Sigmoid colon (tissue), 7 donors: Measurements from ENCODE around the gene ZFTA. TPM values are rescaled to one million over a fixed set of nuclear protein-coding genes. Genes with fewer than 3 reads are reported as not detected.

Experiments used
- DNase-seq: peaks from one replicate; pipeline ENCODE4 v3.0.0-alpha.2; 2019
- H3K27ac ChIP-seq, 4 donors: fragments of 200-600 bp; sonication (generic); one replicate each; pipeline ENCODE4 v1.5.1; 2016 to 2019; ENCODE audit warnings: mild to moderate bottlenecking in 1 of 4
- H3K27me3 ChIP-seq, 3 donors: fragments of 200-600 bp; sonication (generic); one replicate each; pipeline ENCODE4 v1.5.1; 2019; ENCODE audit warnings: mild to moderate bottlenecking in 1 of 3
- H3K36me3 ChIP-seq, 4 donors: fragments of 200-600 bp; sonication (generic); one replicate each; pipeline ENCODE4 v1.5.1; 2016 to 2019
- H3K4me1 ChIP-seq, 4 donors: fragments of 200-600 bp; sonication (generic); one replicate each; pipeline ENCODE4 v1.5.1; 2017 to 2019
- H3K4me3 ChIP-seq, 4 donors: fragments of 200-600 bp; sonication (generic); one replicate each; pipeline ENCODE4 v1.5.1; 2017 to 2019; ENCODE audit warnings: mild to moderate bottlenecking in 2 of 4, moderate library complexity in 1 of 4
- H3K9me3 ChIP-seq, 4 donors: fragments of 200-600 bp in 3 of 4; sonication (generic) in 3 of 4; one replicate each; pipeline versions ENCODE4 v1.5.1 to v1.6.1; 2013 to 2019
- EP300 ChIP-seq, 4 donors: sonication (generic); formaldehyde crosslinking; IDR thresholded peaks; one replicate each; pipeline ENCODE4 v1.6.1; 2017; ENCODE audit warnings: antibody characterized with exemption in 4 of 4
- POLR2A ChIP-seq, 2 donors: fragments of 450-650 bp; IDR thresholded peaks; one replicate each; pipeline ENCODE4 v1.6.1; 2016; ENCODE audit warnings: antibody characterized with exemption in 2 of 2, mild to moderate bottlenecking in 2 of 2, moderate library complexity in 2 of 2
- POLR2AphosphoS5 ChIP-seq, 4 donors: sonication (generic); formaldehyde crosslinking; IDR thresholded peaks; one replicate each; pipeline ENCODE4 v1.6.1; 2017; ENCODE audit warnings: antibody characterized with exemption in 4 of 4
- WGBS, 2 donors: extraction: QIAGEN DNeasy Blood & Tissue Kit; methylation state at CpG; one replicate each; pipeline ENCODE4 v1.1.7; 2013; 5-methylcytosine and 5-hydroxymethylcytosine counted together
- intact Hi-C: fragments of 100-400 bp; cut with DNase I; formaldehyde crosslinking; loops from one replicate; pipeline ENCODE4 v1.15.1; 2023
- polyA plus RNA-seq, 3 donors: library from polyadenylated mRNA; stranded (reverse); fragments of 200-250 nt; gene quantifications; one replicate each; pipeline ENCODE4 v1.2.3, GENCODE V29; 2013
- total RNA-seq, 4 donors: library from RNA; depleted of rRNA; stranded (reverse); fragments of >200 nt; gene quantifications; one replicate each; pipeline ENCODE4 v1.1.0, GENCODE V29; 2016
- TF ChIP-seq, protein P1 (sequence below), 4 experiments: fragments of 450-650 bp in 3 of 4; fragments of 200-600 bp in 1 of 4; IDR thresholded peaks; one replicate each; pipeline ENCODE4 v1.5.1; 2016 to 2019; ENCODE audit warnings: antibody characterized with exemption in 4 of 4, mild to moderate bottlenecking in 3 of 4, moderate library complexity in 2 of 4
- donor health status: healthy with polysubstance abuse.
- donor health status: Bipolar disorder and iron deficiency.
- donor health status: healthy.

The ZFTA gene
- total and polyA plus RNA-seq, 7 donors, result 0.69 to 20.4 (median 11.1) TPM

GRCh38 chr11:63804259-63804658, 35.7 kb upstream of the ZFTA start:
- Histone ChIP-seq H3K27ac (no peak overlapping the region), H3K4me1 (no peaks in the 10 kb centered on the region)
- 14 to 67% methylated on average over 6 of the region's 6 CpGs for WGBS, 2 donors

DNA sequence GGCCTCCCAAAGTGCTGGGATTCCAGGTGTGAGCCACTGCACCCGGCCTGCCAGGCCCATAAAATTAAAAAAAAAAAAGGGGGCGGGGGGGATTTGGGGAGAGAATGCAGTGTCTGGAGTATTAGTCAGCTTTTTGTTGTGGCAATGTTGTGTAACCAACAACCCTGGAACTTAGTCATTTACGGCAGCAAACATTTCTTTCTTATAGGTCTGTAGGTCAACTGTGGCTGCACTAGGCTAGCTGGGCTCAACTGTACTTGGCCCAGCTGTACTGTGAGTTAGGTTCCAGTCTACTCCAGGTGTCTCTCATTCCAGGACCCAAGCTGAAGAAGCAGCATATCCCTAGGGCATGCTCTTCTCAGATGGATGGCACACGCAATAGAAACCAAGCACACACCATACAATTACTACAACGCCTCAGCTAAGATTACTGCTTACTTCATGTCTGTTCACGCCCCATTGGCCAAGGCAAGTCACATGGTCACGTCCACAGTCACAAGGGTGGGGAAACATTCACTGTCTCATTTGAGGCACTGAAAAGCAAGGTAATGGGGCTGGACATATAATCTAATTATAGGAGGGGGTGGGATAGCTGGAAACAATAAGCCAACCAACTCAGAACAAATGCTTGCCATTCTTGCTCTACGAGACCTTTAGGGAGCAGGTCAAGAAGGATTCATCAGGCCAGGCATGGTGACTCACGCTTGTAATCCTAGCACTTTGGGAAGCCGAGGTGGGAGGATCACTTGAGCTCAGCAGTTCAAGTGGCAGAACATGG, 34.3 kb upstream of the ZFTA start:
- TF ChIP-seq, protein P1, sequence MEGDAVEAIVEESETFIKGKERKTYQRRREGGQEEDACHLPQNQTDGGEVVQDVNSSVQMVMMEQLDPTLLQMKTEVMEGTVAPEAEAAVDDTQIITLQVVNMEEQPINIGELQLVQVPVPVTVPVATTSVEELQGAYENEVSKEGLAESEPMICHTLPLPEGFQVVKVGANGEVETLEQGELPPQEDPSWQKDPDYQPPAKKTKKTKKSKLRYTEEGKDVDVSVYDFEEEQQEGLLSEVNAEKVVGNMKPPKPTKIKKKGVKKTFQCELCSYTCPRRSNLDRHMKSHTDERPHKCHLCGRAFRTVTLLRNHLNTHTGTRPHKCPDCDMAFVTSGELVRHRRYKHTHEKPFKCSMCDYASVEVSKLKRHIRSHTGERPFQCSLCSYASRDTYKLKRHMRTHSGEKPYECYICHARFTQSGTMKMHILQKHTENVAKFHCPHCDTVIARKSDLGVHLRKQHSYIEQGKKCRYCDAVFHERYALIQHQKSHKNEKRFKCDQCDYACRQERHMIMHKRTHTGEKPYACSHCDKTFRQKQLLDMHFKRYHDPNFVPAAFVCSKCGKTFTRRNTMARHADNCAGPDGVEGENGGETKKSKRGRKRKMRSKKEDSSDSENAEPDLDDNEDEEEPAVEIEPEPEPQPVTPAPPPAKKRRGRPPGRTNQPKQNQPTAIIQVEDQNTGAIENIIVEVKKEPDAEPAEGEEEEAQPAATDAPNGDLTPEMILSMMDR (IDR thresholded peaks at IDR 0.05), result no peak
- TF ChIP-seq POLR2AphosphoS5 (IDR thresholded peaks at IDR 0.05), result no peak
- TF ChIP-seq POLR2A (IDR thresholded peaks at IDR 0.05), result no peak
- TF ChIP-seq EP300 (IDR thresholded peaks at IDR 0.05), result no peak
- H3K27ac ChIP-seq, result no peak overlapping the region
- H3K4me3 ChIP-seq, result no peak overlapping the region
- no peaks in the 10 kb centered on the region for H3K4me1 ChIP-seq
- intact Hi-C loops, result no loop called here
- 69 to 78% methylated on average over 10 of the region's 10 CpGs for WGBS, 2 donors
- no peaks in the 10 kb centered on the region for H3K9me3 ChIP-seq
- H3K36me3 ChIP-seq, result no peaks in the 10 kb centered on the region
- H3K27me3 ChIP-seq, result no peaks in the 10 kb centered on the region
- no peak for DNase-seq

More at GRCh38 chr11:63804259-63804658, 35.7 kb upstream of the ZFTA start:
- TF ChIP-seq POLR2A (IDR thresholded peaks at IDR 0.05), result no peak
- TF ChIP-seq EP300 (IDR thresholded peaks at IDR 0.05), result no peak
- no peak for TF ChIP-seq POLR2AphosphoS5 (IDR thresholded peaks at IDR 0.05)
- Histone ChIP-seq H3K4me3 (no peak overlapping the region), H3K36me3 (no peaks in the 10 kb centered on the region), H3K9me3 (no peaks in the 10 kb centered on the region), H3K27me3 (no peaks in the 10 kb centered on the region)
- intact Hi-C loops, result no loop called here
- DNase-seq, result no peak

DNA sequence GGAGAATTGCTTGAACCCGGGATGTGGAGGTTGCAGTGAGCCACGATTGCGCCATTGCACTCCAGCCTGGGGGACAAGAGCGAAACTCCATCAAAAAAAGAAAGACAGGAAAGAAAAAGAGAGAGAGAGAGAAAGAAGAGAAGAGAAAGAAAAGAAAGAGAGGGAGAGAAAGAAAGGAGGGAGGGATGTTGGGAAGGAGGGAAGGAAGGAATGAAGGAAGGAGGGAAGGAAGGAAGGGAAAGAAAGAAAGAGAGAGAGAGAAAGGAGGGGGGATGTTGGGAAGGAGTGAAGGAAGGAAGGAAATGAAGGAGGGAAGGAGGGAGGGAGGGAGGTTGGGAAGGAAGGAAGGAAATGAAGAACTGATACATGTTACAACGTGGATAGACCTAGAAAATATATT, 32.3 kb upstream of the ZFTA start:
- intact Hi-C loops, result no loop called here
- Histone ChIP-seq H3K4me1 (no peaks in the 10 kb centered on the region), H3K4me3 (no peak overlapping the region), H3K27ac (no peak overlapping the region), H3K9me3 (no peaks in the 10 kb centered on the region), H3K36me3 (no peaks in the 10 kb centered on the region), H3K27me3 (no peaks in the 10 kb centered on the region)
- 88 to 89% methylated on average over 5 of the region's 5 CpGs for WGBS, 2 donors
- DNase-seq, result no peak
- no peak for TF ChIP-seq POLR2A (IDR thresholded peaks at IDR 0.05)
- TF ChIP-seq EP300 (IDR thresholded peaks at IDR 0.05), result no peak
- TF ChIP-seq, protein P1 (IDR thresholded peaks at IDR 0.05), result no peak
- no peak for TF ChIP-seq POLR2AphosphoS5 (IDR thresholded peaks at IDR 0.05)

DNA sequence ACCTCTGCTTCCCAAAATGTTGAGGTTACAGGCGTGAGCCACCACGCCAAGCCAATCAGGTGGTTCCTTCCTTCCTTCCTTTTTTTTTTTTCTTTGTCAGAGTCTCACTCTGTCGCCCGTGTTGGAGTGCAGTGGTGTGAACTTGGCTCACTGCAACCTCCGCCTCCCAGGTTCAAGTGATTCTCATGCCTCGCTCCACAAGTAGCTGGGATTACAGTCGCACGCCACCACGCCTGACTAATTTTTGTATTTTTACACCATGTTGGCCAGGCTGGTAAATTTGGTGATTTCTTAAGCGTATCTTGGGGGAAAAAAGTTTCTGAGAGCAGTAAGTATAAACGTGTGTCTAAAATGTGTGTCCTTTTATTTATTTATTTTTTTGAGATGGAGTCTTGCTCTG, 26.5 kb upstream of the ZFTA start:
- no peak for DNase-seq
- Histone ChIP-seq H3K4me1 (no peaks in the 10 kb centered on the region), H3K9me3 (peaks cover 3 to 8% (median 6%) of the 10 kb centered on the region in 4 donors), H3K4me3 (no peak overlapping the region), H3K27me3 (no peaks in the 10 kb centered on the region), H3K27ac (no peak overlapping the region), H3K36me3 (no peaks in the 10 kb centered on the region)
- WGBS, 2 donors, result 76 to 85% methylated on average over 11 of the region's 11 CpGs
- intact Hi-C loops, result no loop called here
- no peak for TF ChIP-seq POLR2AphosphoS5 (IDR thresholded peaks at IDR 0.05)
- no peak for TF ChIP-seq EP300 (IDR thresholded peaks at IDR 0.05)
- TF ChIP-seq, protein P1 (IDR thresholded peaks at IDR 0.05), result no peak
- no peak for TF ChIP-seq POLR2A (IDR thresholded peaks at IDR 0.05)

GRCh38 chr11:63793161-63793560, 24.6 kb upstream of the ZFTA start:
- intact Hi-C loops, result no loop called here
- Histone ChIP-seq H3K4me1 (no peaks in the 10 kb centered on the region), H3K36me3 (no peaks in the 10 kb centered on the region), H3K4me3 (no peak overlapping the region), H3K27ac (no peak overlapping the region), H3K27me3 (no peaks in the 10 kb centered on the region), H3K9me3 (peaks cover 3 to 8% (median 6%) of the 10 kb centered on the region in 4 donors)
- TF ChIP-seq EP300 (IDR thresholded peaks at IDR 0.05) (no peak), POLR2AphosphoS5 (IDR thresholded peaks at IDR 0.05) (no peak), POLR2A (IDR thresholded peaks at IDR 0.05) (no peak)
- TF ChIP-seq, protein P1 (IDR thresholded peaks at IDR 0.05), result no peak
- DNase-seq, result no peak
